GM08714 (cell line): ENCODE results near the gene KIAA0930.

Experiments
- H3K4me3 ChIP-seq: fragments of 200-500 bp; sonication (Bioruptor generic); 2 replicates; pipeline ENCODE4 v1.5.1; 2014; ENCODE audit warnings: mild to moderate bottlenecking, low read length, inconsistent platforms
- ZNF274 ChIP-seq: IDR thresholded peaks from 2 replicates; pipeline ENCODE4 v1.6.1; 2012; ENCODE audit warnings: mild to moderate bottlenecking, low read depth, low read length

KIAA0930 gene

DNA sequence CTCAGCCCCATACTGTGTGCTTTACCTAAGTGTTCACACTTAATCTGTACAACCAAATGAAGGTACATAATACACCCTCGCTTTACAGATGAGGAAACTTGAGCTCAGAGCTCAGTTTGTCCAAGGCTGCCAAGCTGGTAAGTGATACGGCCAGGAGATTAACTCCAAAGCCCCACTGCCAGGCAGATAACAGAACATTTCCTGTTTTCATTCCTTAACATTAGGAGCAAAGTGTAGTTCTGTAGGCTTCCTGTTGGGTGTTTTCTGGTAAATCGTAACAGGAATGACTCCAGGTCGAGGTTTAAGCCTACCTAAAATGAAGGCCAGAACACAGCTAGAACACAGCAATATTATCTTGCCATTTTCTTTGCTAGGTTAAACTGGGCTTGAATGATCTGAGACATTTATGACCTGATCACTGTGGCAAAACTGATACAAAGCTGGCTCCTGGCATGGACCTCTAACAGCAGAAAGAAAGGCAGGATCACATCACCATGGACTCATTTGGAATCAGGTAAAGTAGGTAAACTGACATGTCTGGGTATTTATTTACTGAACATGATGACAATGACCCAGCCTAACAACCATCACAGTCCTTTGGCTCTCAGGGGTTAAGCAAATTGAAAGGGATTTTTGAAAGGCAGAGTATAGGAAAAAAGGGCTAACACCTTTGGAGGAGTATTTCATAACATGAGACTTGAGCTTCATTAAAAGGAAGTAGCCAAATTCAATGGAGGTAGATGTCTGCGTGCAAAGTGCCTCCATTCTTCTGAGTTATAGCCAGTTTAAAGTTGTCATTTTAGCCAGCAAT lies 80.8 kb downstream of the KIAA0930 start:
- no peak overlapping the region for H3K4me3 ChIP-seq
- TF ChIP-seq ZNF274 = no peak

DNA sequence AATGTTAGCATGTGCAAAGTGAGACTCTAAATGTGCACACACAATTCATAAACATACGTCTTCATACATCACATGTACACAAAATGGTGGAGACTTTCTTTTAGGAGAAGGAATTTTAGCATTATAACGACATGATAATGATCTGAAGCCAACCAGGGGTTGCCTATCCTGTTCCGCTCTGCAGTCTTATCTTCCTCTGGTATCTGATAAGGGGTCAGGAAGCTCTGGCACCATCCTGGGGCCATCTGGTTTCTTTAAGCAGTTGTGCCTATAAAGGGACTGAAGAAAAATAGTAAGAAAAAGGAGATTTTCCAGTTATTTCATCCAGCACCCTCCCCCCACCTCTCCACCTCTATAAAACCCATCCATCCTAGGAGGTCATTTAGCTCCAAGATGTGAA lies 82.8 kb downstream of the KIAA0930 start:
- no peak overlapping the region for H3K4me3 ChIP-seq
- TF ChIP-seq ZNF274 = no peak

DNA sequence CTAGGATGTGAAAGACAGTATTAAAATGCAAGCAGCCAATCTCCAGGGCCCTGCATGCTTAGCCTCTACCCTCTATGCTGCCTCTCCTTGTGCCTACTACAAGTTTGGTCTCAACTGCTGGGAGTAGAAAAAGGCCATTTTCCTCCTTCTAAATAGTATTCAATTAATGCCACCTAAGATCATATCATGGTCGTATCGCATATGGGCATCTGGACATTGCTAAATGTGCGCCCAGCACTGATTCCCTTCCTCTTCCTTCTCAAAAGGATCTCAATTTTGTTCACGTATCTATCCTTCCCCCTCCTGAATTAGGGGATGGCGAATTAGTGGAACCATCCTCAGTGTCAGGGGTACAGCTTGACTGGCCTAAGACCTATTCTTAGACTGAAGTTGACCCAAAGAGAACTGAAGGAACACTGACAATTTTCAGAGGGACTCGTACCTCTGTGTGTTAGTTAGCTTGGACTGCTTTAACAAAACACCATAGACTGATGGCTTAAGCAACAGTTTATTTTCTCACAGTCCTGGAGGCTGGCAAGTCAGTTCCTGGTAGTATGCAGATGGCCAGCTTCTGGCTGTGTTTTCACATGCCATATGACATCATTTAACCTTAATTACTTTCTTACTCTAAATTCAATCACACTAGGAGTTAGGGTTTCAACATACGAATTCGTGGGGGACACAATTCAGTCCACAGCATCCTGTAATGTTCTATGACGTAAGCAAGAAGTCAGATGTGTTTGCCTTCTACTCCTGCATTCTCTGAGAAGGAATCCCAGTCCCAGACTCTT lies 85.4 kb downstream of the KIAA0930 start:
- no peak for TF ChIP-seq ZNF274
- no peak overlapping the region for H3K4me3 ChIP-seq

DNA sequence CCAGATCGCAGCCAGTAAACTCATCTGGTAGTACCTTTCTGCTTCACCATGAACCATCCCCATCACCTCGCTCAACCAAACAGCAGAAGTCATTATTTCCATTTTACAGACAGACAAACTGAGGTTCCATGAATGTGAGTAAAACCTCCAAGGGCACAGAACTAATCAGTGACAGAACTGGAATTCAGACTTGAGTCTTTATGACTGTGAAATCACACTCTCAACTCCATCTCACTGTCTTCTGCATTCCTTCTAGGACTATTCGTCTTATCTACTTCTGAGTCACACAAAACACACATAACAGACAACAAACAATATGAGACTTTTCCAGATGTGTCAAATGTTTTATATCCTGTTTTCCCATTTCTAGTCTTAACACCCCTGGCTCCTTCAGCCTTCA lies 86.3 kb downstream of the KIAA0930 start:
- no peak overlapping the region for H3K4me3 ChIP-seq
- no peak for TF ChIP-seq ZNF274

DNA sequence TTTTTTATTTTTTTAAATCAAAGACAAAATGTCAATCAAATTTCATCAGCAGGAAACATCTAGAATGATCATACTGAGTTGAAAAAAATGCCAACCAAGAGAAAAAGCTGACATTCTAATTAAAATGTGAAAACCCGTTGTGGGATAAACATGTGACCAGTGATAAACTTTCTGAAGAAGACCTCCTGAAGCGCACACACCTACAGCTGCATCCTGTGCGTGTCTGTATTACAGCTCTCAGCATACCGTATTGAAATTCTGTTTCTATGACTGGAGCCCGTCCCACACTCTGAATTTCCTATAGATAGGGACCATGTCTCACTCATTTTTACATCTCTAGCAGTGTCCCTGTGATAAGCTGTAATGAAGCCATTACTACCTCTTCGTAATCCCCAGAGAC lies 89.2 kb downstream of the KIAA0930 start:
- H3K4me3 ChIP-seq = no peak overlapping the region
- TF ChIP-seq ZNF274 = no peak

DNA sequence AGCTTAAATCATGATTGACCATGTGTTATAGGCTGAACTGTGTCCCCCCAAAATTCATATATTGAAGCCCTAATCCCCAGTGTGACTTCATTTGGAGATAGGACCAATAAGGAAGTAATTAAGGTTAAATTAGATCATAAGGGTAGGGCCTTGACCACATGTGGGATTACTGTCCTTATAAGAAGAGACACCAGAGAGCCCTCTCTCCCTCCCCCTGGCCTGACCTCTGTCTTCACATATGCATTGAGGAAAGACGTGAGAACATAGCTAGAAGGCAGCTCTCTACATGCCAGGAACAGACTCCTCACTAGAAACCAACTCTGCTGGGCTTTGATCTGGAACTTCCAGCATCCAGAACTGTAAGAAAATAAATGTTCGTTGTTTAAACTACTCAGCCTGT lies 90.6 kb downstream of the KIAA0930 start:
- H3K4me3 ChIP-seq = no peak overlapping the region
- TF ChIP-seq ZNF274 = no peak

DNA sequence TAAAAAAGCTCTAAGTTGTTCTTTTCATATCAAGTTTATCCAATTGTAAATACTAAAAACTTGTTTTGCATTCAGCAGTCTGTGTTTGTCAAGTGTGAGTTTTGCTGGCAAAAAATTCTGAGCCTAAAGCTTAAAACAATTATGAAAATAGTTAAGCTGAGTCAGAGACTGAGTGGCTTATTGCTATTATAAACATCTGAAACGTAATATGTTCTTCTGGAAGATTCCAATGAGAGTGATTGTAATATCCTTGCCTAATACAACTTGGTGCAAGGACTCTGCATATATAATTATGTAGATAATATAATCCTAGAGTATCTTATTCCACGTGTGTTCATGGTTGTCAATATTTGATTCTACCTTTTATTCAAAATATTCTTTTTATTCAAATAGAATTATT lies 91.0 kb downstream of the KIAA0930 start:
- no peak overlapping the region for H3K4me3 ChIP-seq
- TF ChIP-seq ZNF274 = no peak

DNA sequence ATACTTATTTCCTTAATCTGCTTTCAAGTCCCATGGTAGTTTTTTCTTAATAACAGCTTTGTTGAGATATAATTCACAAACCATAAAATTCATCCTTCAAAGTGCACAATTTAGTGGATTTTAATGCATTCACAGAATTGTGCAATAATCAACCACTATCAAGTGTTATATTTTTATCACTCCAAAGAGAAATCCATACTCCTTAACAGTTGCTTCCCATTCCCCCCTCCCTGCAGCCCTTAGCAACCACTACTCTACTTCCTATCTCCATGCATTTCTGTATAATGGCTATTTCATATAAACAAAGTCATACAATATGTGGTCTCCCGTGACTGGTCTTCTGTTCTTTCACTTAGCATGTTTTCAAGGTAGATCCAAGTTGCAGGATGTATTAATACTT lies 95.8 kb downstream of the KIAA0930 start:
- no peak for TF ChIP-seq ZNF274
- no peak overlapping the region for H3K4me3 ChIP-seq

DNA sequence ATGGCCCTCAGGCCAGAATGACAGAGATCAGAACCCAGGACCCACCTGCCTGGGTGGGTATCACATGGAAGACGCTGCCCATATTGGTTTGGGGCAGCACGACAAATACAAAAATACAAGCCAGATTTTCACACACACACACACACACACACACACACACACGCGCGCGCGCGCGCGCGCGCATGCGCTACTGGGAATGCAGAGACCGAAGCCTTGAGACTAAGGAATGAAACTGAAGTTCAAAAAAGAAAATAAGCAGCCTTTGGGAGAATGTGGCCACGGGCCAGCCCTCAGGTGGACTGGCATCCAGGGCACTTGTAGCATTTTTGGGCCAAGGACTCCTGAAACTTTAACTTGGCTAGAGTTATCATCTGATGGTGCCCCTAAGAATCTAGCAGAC lies 98.3 kb downstream of the KIAA0930 start:
- H3K4me3 ChIP-seq = no peak overlapping the region
- no peak for TF ChIP-seq ZNF274
